Measurements from ENCODE around the gene DYNAP.

Gene DYNAP

DNA sequence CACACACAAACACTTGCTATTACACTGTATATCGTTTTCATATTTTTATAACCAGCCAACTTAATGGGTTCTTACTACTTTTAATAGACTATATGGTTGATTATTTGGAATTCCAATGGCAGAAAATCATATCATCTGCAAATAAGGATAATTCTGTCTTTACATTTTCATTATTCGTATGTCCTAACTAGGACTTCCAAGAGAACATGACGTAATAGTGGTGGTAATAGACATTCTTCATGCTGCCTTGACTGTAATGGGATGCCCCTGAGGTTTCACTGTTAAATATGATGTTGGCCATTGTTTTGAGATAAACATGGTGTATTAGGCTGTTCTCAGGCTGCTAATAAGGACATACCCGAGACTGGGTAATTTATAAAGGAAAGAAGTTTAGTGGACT is 45.2 kb downstream of the DYNAP start:
- DNase-seq (ENCODE audit: low spot score): no peak

DNA sequence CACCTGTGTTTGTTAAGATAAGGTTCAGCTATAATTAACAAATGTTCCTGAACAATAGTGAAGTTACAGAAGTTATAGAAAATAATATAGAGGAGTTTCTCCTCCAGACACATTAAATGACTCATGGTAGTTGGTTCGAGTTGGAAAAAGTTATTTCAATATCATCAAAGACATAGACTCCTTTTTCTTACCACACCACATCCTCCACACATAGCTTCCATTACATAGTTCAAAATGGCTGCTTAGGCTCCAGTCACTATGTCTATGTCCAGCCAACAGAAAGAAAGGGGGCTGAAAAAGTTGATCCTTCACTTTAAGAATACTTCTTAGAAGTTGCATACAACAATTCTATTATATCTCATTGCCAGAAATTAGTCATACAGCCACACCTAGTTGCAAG is 50.7 kb downstream of the DYNAP start:
- DNase-seq (ENCODE audit: low spot score): no peak

DNA sequence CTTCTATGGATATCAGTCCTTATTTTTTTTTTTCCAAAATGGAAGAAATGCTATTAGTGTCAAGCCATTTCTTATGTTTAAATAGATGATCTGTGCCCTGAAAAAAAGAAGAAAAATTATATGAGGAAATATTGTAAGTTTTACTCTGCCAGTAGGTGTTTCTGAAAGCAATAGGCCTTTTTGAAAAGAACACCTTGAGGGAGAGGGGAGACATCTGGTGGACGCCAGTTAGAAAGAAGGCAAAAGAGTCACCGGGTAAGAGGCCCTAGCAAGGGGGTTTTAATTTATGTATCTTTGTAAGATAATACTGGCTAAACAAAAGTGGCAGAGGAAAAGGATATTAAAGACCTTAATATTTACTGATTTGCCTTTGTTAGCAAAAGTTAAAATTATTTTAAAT is 56.1 kb downstream of the DYNAP start:
- no peak for DNase-seq (ENCODE audit: low spot score)

Measured in COLO829 (cell line).